HL-60/S4 (cell line): ENCODE measurements around the gene TCHP.
"Not testable (repeated sequence)": the region's sequence is repeated elsewhere in the genome, so short reads cannot be mapped to it uniquely, and the experiment has no call there.

Experiments used
- in situ Hi-C: fragments of 300-500 bp; cut with MboI; formaldehyde crosslinking; loops from 2 replicates; pipeline ENCODE4 v1.14.3; 2022; ENCODE audit warnings: low sequenced_read_pairs

TCHP gene

GRCh38 chr12:109899783-109900751, at the start of gene TCHP:
Gene TCHP, plus strand, starts transcription at chr12:109900274. Its CDS starts 2,753 bp downstream, at chr12:109903027.
- in situ Hi-C loops: no loop called here

- in situ Hi-C loops: not testable (repeated sequence)
Observed at GRCh38 chr12:109850518-109850917, 49.6 kb upstream of the TCHP start.

DNA sequence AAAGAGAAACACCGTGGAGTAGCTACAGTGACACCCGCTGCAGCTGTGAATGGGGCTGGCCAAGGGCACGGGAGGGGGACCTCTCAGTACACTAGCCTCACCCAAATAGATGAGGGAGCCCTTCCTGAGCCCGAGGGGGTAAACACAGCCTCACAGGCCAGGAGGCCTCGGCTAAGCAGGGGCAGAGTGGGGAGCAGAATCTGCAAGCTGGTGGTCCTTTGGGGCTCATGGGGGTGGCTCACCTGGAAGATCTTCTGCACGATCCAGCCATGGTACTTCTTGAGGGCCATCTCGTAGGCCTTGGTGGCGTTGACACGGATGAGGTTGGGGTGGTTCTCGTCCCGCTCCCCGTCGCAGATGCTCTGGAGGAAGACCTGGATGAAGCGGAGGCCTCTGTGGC, 44.7 kb upstream of the TCHP start:
- in situ Hi-C loops: no loop called here

GRCh38 chr12:109857715-109858114, 42.4 kb upstream of the TCHP start:
- in situ Hi-C loops: no loop called here

GRCh38 chr12:109858764-109859163, 41.3 kb upstream of the TCHP start:
- in situ Hi-C loops: no loop called here

GRCh38 chr12:109860977-109861376, 39.1 kb upstream of the TCHP start:
- in situ Hi-C loops: no loop called here

GRCh38 chr12:109861689-109862314, 38.3 kb upstream of the TCHP start:
- in situ Hi-C loops: no loop called here

- in situ Hi-C loops: not testable (repeated sequence)
Observed at GRCh38 chr12:109862491-109862890, 37.6 kb upstream of the TCHP start.

GRCh38 chr12:109863847-109864712, 36.0 kb upstream of the TCHP start:
- in situ Hi-C loops: no loop called here

DNA sequence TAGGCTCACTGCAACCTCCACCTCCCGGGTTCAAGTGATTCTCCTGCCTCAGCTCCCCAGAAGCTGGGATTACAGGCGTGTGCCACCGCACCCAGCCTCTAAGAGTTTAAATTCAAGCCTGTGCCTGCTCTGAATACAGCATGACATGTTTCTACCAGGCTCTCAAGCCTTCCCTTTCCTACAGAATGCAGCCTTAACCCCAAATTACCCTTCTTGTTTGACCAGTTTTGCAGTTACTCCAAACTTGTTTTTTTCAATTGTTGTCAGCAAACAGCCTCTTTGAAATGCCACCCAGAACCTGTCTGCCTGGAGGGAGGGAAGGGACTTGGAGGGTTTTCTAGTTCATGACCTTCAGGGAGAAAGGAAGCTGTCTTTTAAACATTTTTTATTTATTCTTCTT, 35.2 kb upstream of the TCHP start:
- in situ Hi-C loops: no loop called here

GRCh38 chr12:109868182-109869051, 31.7 kb upstream of the TCHP start:
- in situ Hi-C loops: no loop called here

DNA sequence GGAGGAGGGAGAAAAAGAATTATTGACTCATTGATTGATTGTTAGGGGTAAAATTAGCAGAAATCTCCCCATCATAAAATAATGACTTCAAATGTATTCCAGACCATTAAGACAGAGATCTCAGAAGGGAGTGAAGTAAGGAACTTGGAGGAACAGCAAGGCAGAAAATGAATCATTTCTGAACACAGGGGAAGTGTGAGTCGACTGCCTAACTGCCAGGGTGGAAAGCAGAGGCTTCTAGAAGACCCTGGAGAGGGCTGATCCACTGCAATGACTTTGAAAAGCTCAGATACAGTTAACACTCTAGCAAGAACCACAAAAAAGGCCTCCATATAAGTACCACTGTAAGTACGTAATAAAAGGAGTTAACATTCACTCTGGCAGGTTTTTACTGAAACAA, 29.4 kb upstream of the TCHP start:
- in situ Hi-C loops: no loop called here

GRCh38 chr12:109871668-109872314, 28.3 kb upstream of the TCHP start:
- in situ Hi-C loops: no loop called here

DNA sequence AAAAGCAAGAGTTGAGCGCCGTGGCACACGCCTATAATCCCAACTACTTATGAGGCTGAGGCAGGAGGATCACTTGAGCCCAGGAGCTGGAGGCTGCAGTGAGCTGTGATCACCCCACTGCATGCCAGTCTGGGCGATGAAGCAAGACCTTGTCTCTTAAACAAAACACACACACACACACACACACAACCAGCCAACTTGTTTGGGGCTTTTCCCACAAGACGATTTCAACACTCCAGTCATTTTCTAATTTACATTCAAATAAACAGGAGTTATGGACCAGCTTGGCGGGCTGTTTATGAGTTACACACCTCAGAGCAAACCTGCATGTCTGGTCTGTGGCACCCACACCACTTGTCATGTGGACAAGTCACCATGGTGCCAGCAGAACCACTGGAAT, 26.4 kb upstream of the TCHP start:
- in situ Hi-C loops: no loop called here

DNA sequence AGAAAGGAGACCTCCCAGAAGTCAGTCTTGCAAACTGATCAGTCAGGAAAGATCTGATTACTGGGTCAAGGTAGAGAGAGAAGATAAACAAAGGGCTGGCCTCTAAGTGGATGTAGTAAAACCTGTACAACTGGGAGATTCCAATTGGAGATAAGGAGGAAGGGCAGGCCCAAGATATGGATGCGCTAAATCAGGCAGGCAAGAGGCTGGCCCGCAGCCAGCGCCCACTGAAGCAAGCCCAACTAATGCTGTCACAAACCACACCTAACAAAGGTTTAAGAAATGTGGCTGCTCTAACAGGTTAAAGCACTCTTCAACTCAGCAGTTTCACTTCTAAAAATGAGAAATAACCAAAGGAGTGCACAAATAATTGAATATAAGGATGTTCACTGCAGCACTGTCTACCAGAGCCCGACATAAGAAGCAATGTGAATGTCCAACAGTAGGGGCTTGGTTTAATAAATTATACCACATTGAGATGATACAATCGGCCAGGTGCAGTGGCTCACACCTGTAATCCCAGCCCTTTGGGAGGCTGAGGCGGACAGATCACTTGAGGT, 24.4 kb upstream of the TCHP start:
- in situ Hi-C loops: no loop called here

- in situ Hi-C loops: no loop called here
Observed at GRCh38 chr12:109876406-109876805, 23.7 kb upstream of the TCHP start.

DNA sequence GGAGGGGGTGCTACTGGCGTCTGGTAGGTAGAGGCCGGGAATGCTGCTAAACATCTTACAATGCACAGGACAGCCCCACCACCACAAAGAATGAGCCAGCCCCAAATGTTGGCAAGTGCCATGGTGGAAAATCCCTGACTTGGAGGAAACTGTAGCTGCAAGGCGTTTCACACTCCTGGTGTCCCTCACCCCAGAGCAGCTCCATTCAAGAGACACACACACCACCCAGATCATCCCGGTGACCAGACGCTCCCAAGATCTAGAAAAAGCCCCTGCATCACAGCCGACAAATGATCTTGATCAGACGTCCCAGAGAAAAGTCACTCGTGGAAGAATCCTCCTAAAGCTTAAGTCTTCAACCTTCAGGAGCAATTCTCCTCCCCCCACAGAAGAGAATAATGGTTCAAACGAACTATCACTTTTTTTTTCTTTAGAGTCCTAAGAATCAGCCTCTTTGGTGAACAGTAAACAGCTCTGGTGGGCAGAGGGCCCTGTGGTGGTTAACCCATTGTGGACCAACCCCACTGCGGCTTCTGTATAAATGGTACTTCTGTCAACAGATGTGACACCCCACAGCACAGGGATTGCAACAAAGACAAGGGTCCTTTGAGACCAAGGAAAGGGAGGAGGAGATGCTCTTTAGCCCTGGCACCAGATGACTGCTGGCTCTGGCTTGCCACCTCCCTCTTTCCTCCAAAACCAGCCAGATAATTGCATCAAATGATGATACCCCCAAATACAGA, 22.4 kb upstream of the TCHP start:
- in situ Hi-C loops: no loop called here

DNA sequence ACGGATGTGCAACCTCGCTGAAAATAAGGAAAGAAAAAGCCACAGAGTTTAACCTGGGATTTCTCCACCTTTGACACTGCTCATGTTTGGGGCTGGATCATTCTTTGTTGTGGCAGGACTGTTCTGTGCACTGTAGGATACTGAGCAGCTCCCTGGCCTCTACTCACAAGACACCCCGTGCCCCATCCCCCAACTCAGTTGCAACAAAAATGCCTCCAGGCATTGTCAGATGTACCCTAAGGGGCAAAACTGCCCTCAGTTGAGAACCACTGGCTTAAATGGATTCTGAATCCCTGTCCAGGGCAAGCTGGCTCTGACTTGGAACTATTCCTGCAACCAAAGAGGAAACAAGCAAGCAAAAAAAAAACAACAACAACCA, 21.8 kb upstream of the TCHP start:
- in situ Hi-C loops: no loop called here

- in situ Hi-C loops: no loop called here
Observed at GRCh38 chr12:109878749-109879148, 21.3 kb upstream of the TCHP start.
